ENCODE measurements around the gene CCM2.
A peak's percentile ranks its signal among the peaks of the same experiment; 100 is the strongest.
"Not testable (repeated sequence)": the region's sequence is repeated elsewhere in the genome, so short reads cannot be mapped to it uniquely, and the experiment has no call there.

The CCM2 gene

GRCh38 chr7:45105588-45106188, 105.7 kb downstream of the CCM2 start:
- no peak for DNase-seq

GRCh38 chr7:45106820-45107219, 106.8 kb downstream of the CCM2 start:
- no peak for DNase-seq

- DNase-seq = no peak
Measured at GRCh38 chr7:45107356-45107755, 107.4 kb downstream of the CCM2 start.

- no peak for DNase-seq
Measured at GRCh38 chr7:45108863-45109262, 108.9 kb downstream of the CCM2 start.

GRCh38 chr7:45111298-45112223, 111.6 kb downstream of the CCM2 start, which contains the start of gene TBRG4:
Gene TBRG4 (minus strand): TSS chr7:45111697. CDS start chr7:45109237, 2,460 bp downstream.
- DNase-seq = peak; percentile 92

GRCh38 chr7:45112648-45113047, 112.6 kb downstream of the CCM2 start:
- DNase-seq = peak; percentile 28

GRCh38 chr7:45114257-45114656, 114.3 kb downstream of the CCM2 start:
- DNase-seq = not testable (repeated sequence)

- no peak for DNase-seq
Measured at GRCh38 chr7:45114926-45115325, 114.9 kb downstream of the CCM2 start.

GRCh38 chr7:45116048-45116447, 116.0 kb downstream of the CCM2 start:
- DNase-seq = no peak

GRCh38 chr7:45117582-45117981, 117.6 kb downstream of the CCM2 start:
- no peak for DNase-seq

GRCh38 chr7:45118292-45118691, 118.3 kb downstream of the CCM2 start:
- no peak for DNase-seq

GRCh38 chr7:45118889-45119331, 118.9 kb downstream of the CCM2 start:
- DNase-seq = no peak

GRCh38 chr7:45119550-45119949, 119.5 kb downstream of the CCM2 start:
- no peak for DNase-seq

GRCh38 chr7:45122975-45123860, 123.2 kb downstream of the CCM2 start:
- no peak for DNase-seq

- DNase-seq = no peak
Measured at GRCh38 chr7:45123913-45124710, 124.1 kb downstream of the CCM2 start.

- no peak for DNase-seq
Measured at GRCh38 chr7:45125193-45125904, 125.3 kb downstream of the CCM2 start.
